Trophoblast cell (in vitro differentiated cells and primary cell): ENCODE data around the gene MS4A15.
"Not testable (repeated sequence)": the region's sequence is repeated elsewhere in the genome, so short reads cannot be mapped to it uniquely, and the experiment has no call there.

Experiments used
- DNase-seq, 2 donors: peaks; one replicate each; pipeline ENCODE4 v3.0.0-alpha.2; 2016
- H2AFZ ChIP-seq: 2 replicates; pipeline ENCODE4 v1.6.1; 2013; ENCODE audit warnings: low read length, moderate library complexity, mild to moderate bottlenecking; ENCODE audit not compliant: insufficient read depth, poor library complexity
- H2AK5ac ChIP-seq: 2 replicates; pipeline ENCODE4 v1.6.1; 2013; ENCODE audit warnings: mild to moderate bottlenecking, low read length
- H2BK120ac ChIP-seq: 2 replicates; pipeline ENCODE4 v1.6.1; 2013; ENCODE audit warnings: low read length, mild to moderate bottlenecking, moderate library complexity; ENCODE audit not compliant: insufficient read depth, poor library complexity
- H2BK12ac ChIP-seq: 2 replicates; pipeline ENCODE4 v1.6.1; 2013; ENCODE audit warnings: mild to moderate bottlenecking, low read length, moderate library complexity
- H2BK5ac ChIP-seq: 2 replicates; pipeline ENCODE4 v1.6.1; 2013; ENCODE audit warnings: low read length, low read depth, moderate library complexity, mild to moderate bottlenecking; ENCODE audit not compliant: poor library complexity
- H3K14ac ChIP-seq: 2 replicates; pipeline ENCODE4 v1.6.1; 2013; ENCODE audit warnings: mild to moderate bottlenecking, low read length
- H3K18ac ChIP-seq: 2 replicates; pipeline ENCODE4 v1.6.1; 2013; ENCODE audit warnings: mild to moderate bottlenecking, low read length
- H3K23ac ChIP-seq: 2 replicates; pipeline ENCODE4 v1.6.1; 2013; ENCODE audit warnings: low read length
- H3K27ac ChIP-seq: 2 replicates; pipeline ENCODE4 v1.5.1; 2013; ENCODE audit warnings: low read depth, mild to moderate bottlenecking, inconsistent platforms, low read length, moderate library complexity
- H3K27me3 ChIP-seq: 2 replicates; pipeline ENCODE4 v1.6.1; 2013; ENCODE audit warnings: inconsistent platforms, mild to moderate bottlenecking, low read length, moderate library complexity; ENCODE audit not compliant: insufficient read depth
- H3K36me3 ChIP-seq, 2 experiments: 1 replicate in 1 of 2; 2 replicates in 1 of 2; pipeline ENCODE4 v1.6.1; 2013; ENCODE audit warnings: low read length in 2 of 2, mild to moderate bottlenecking in 2 of 2, moderate library complexity in 1 of 2; ENCODE audit not compliant: insufficient read depth in 2 of 2, control insufficient read depth in 1 of 2
- H3K4ac ChIP-seq: 2 replicates; pipeline ENCODE4 v1.6.1; 2013; ENCODE audit warnings: low read depth, mild to moderate bottlenecking, low read length, moderate library complexity
- H3K4me1 ChIP-seq, 2 experiments: 1 replicate in 1 of 2; 2 replicates in 1 of 2; pipeline ENCODE4 v1.6.1; 2013; ENCODE audit warnings: low read length in 2 of 2, mild to moderate bottlenecking in 2 of 2, moderate library complexity in 1 of 2; ENCODE audit not compliant: insufficient read depth in 2 of 2, control insufficient read depth in 1 of 2
- H3K4me2 ChIP-seq: 2 replicates; pipeline ENCODE4 v1.6.1; 2013; ENCODE audit warnings: inconsistent platforms, mild to moderate bottlenecking, low read length, moderate library complexity
- H3K4me3 ChIP-seq: 2 replicates; pipeline ENCODE4 v1.5.1; 2013; ENCODE audit warnings: mild to moderate bottlenecking, low read depth, low read length, inconsistent platforms
- H3K79me1 ChIP-seq: one replicate; pipeline ENCODE4 v1.6.1; 2013; ENCODE audit warnings: low read length
- H3K79me2 ChIP-seq: 2 replicates; pipeline ENCODE4 v1.6.1; 2013; ENCODE audit warnings: low read length, mild to moderate bottlenecking; ENCODE audit not compliant: control insufficient read depth, insufficient read depth, poor library complexity
- H3K9ac ChIP-seq: 2 replicates; pipeline ENCODE4 v1.6.1; 2013; ENCODE audit warnings: mild to moderate bottlenecking, low read length
- H3K9me3 ChIP-seq: 2 replicates; pipeline ENCODE4 v1.6.1; 2013; ENCODE audit warnings: low read depth, mild to moderate bottlenecking, control low read depth, inconsistent platforms, low read length; ENCODE audit not compliant: insufficient read depth
- H4K12ac ChIP-seq: 2 replicates; pipeline ENCODE4 v1.6.1; 2013; ENCODE audit warnings: low read depth, mild to moderate bottlenecking, low read length, moderate library complexity
- H4K8ac ChIP-seq: 2 replicates; pipeline ENCODE4 v1.6.1; 2013; ENCODE audit warnings: low read depth, mild to moderate bottlenecking, low read length, moderate library complexity
- H4K91ac ChIP-seq: one replicate; pipeline ENCODE4 v1.6.1; 2013; ENCODE audit warnings: low read depth, mild to moderate bottlenecking, low read length, moderate library complexity
- WGBS: extraction: QIAGEN DNeasy Blood & Tissue Kit; methylation state at CpG from one replicate; pipeline ENCODE4 v1.1.7; 2013; ENCODE audit warnings: missing lambda C conversion rate; ENCODE audit not compliant: insufficient read length, insufficient coverage; ENCODE audit errors: extremely low coverage; 5-methylcytosine and 5-hydroxymethylcytosine counted together

Gene MS4A15

DNA sequence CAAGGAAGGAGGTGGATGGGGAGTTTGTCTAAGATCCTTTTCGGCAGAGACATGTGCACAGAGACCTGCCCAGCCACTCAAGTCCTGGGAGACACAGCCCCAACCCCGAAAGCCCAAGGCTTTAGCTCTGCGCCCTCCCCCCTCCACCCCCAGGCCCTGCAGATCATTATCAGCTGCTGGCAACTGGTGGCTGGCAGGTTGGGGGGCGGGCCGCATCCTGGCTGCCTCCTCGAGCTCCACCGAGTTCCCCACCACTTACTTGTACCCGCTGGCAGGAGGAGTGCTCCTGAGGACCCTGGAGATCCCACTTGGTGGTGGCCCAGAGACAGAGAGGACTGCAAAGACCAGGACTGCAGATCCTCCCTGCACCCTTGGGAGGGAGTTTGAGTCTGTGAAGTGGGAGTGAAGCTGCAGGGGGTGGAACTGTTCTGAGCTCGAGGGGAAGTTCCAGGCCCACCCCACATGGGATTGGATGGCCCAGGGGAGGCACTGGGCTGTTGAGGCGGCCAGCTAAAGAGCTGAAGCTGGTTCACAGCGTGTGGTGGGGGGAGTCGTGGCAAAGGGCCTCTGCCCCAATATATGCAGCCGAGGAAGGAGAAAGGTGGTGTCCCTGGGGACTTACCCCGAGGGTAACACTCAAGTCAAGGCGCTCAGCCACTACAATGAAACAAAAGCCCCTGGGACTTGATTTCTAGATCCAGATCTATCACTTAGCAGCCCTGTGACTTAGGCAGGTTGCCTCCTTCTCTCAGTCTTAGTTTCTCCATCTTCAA is 65.3 kb downstream of the MS4A15 start:
- Histone ChIP-seq H4K91ac (no peak overlapping the region), H3K27me3 (no peaks in the 10 kb centered on the region), H4K12ac (no peak overlapping the region), H3K9me3 (no peaks in the 10 kb centered on the region), H3K4me1 (no peaks in the 10 kb centered on the region), H4K8ac (no peak overlapping the region), H3K4me2 (no peak overlapping the region), H3K18ac (no peak overlapping the region), H2BK120ac (no peak overlapping the region), H3K14ac (no peak overlapping the region), H3K36me3 (no peaks in the 10 kb centered on the region), H2AFZ (no peak overlapping the region), H3K79me2 (no peaks in the 10 kb centered on the region), H2AK5ac (no peak overlapping the region), H3K79me1 (peaks cover 2% of the 10 kb centered on the region), H3K27ac (no peak overlapping the region), H2BK5ac (no peak overlapping the region), H2BK12ac (no peak overlapping the region), H3K4ac (no peak overlapping the region), H3K9ac (no peak overlapping the region), H3K4me3 (no peak overlapping the region), H3K23ac (no peak overlapping the region)
- no peak for DNase-seq
- WGBS: no CpG with 5 or more reads among the region's 15 CpGs

DNA sequence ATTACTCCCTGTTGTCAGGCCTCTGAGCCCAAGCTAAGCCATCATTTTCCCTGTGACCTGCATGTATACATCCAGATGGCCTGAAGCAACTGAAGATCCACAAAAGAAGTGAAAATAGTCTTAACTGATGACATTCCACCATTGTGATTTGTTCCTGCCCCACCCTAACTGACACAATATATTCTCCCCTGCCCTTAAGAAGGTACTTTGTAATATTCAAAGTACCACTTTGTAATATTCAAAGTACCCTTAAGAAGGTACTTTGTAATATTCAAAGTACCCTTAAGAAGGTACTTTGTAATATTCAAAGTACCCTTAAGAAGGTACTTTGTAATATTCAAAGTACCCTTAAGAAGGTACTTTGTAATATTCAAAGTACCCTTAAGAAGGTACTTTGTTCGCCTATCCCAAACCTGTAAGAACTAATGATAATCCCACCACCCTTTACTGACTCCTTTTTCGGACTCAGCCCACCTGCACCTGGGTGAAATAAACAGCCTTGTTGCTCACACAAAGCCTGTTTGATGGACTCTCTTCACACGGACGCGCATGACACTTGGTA is 67.2 kb downstream of the MS4A15 start:
- not testable (repeated sequence) for H3K4me1 ChIP-seq, DNase-seq, H3K4ac ChIP-seq, H3K27me3 ChIP-seq, H3K9me3 ChIP-seq, H4K8ac ChIP-seq, H2AFZ ChIP-seq, H3K14ac ChIP-seq, H3K27ac ChIP-seq, H3K18ac ChIP-seq, H3K79me1 ChIP-seq, H2BK120ac ChIP-seq, H3K23ac ChIP-seq, H2BK12ac ChIP-seq, H2AK5ac ChIP-seq, H2BK5ac ChIP-seq, H4K12ac ChIP-seq, H3K79me2 ChIP-seq, H3K4me3 ChIP-seq, H3K4me2 ChIP-seq, H3K9ac ChIP-seq, H3K36me3 ChIP-seq
- no CpG with 5 or more reads among the region's 5 CpGs for WGBS
- peak overlapping the region; percentile 10 for H4K91ac ChIP-seq

- Histone ChIP-seq H3K9ac (no peak overlapping the region), H3K23ac (no peak overlapping the region), H3K4ac (no peak overlapping the region), H3K4me1 (no peaks in the 10 kb centered on the region), H3K9me3 (no peaks in the 10 kb centered on the region), H3K18ac (no peak overlapping the region), H3K36me3 (no peaks in the 10 kb centered on the region), H3K27ac (no peak overlapping the region), H2BK12ac (no peak overlapping the region), H4K12ac (no peak overlapping the region), H2BK5ac (no peak overlapping the region), H3K79me1 (peaks cover 2% of the 10 kb centered on the region), H3K4me3 (no peak overlapping the region), H2BK120ac (no peak overlapping the region), H3K14ac (no peak overlapping the region), H3K27me3 (no peaks in the 10 kb centered on the region), H4K91ac (no peak overlapping the region), H3K79me2 (no peaks in the 10 kb centered on the region), H4K8ac (no peak overlapping the region), H3K4me2 (no peak overlapping the region), H2AK5ac (no peak overlapping the region), H2AFZ (no peak overlapping the region)
- no peak for DNase-seq
- no CpG with 5 or more reads among the region's 5 CpGs for WGBS
Observed at GRCh38 chr11:60825118-60825517, 68.5 kb downstream of the MS4A15 start.

- Histone ChIP-seq H3K18ac (no peak overlapping the region), H3K79me1 (peaks cover 2% of the 10 kb centered on the region), H3K4ac (peak overlapping the region; percentile 12), H2BK12ac (no peak overlapping the region), H3K27ac (no peak overlapping the region), H3K23ac (no peak overlapping the region), H2BK5ac (no peak overlapping the region), H3K27me3 (no peaks in the 10 kb centered on the region), H3K36me3 (no peaks in the 10 kb centered on the region), H3K9me3 (no peaks in the 10 kb centered on the region), H3K79me2 (no peaks in the 10 kb centered on the region), H3K4me1 (no peaks in the 10 kb centered on the region), H3K9ac (no peak overlapping the region), H3K14ac (no peak overlapping the region), H4K12ac (no peak overlapping the region), H4K91ac (peak overlapping the region; percentile 58), H3K4me3 (no peak overlapping the region), H3K4me2 (no peak overlapping the region), H2AFZ (no peak overlapping the region), H2BK120ac (no peak overlapping the region), H2AK5ac (no peak overlapping the region), H4K8ac (no peak overlapping the region)
- WGBS: no CpG with 5 or more reads among the region's 6 CpGs
- DNase-seq: no peak
Observed at GRCh38 chr11:60825790-60826189, 69.1 kb downstream of the MS4A15 start.
